ENCODE results near the gene ALOX15B.

DNA sequence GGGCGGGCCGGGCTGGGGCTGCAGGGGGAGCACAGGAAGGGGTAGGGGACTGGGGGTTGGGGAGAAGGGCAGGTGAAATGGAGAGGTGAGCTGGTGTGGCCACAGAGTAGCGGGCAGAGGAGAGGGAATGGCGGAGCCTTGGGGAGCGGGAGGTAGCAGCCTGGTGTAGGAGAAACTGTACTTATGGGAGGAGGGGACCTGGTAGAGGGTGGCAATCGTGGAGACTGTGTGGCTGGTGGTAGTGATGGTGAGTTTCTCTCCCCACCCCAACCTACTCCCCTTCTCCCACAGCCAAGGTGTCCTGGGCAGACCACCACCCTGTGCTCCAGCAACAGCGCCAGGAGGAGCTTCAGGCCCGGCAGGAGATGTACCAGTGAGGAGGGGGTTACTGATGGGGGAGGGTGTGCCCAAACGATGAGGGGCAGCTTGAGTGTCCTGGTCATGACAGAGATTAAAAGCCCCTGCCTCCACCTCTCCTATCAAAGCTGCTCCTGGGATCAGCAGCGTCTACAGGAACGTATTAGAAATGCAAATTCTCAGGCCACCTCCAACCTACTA lies 831 bp downstream of the ALOX15B start:
- no peak for TF ChIP-seq FOXM1 (IDR thresholded peaks at IDR 0.05; ENCODE audit: borderline replicate concordance)
- no peak for TF ChIP-seq TARDBP (IDR thresholded peaks at IDR 0.05)
- no peak for TF ChIP-seq CTBP1 (IDR thresholded peaks at IDR 0.05; ENCODE audit: borderline replicate concordance)
- no peak for TF ChIP-seq SP1 (IDR thresholded peaks at IDR 0.05)
